Motor neuron (in vitro differentiated cells): ENCODE measurements around the gene CREBZF. TPM values are rescaled to one million over a fixed set of nuclear protein-coding genes. Genes with fewer than 3 reads are reported as not detected.
A peak's percentile ranks its signal among the peaks of the same experiment; 100 is the strongest.
"Not testable (repeated sequence)": the region's sequence is repeated elsewhere in the genome, so short reads cannot be mapped to it uniquely, and the experiment has no call there.

Experiments used
- ATAC-seq, 8 experiments: fragments of 200-7000 bp; cut with Tn5 transposase; replicated peaks in 6 of 8; 2 replicates each; pipeline ENCODE4 v1.8.0; 2021; ENCODE audit warnings: mild to moderate bottlenecking in 8 of 8, moderate library complexity in 8 of 8
- H3K27ac ChIP-seq, 2 donors: fragments of 250-450 bp; sonication (Bioruptor Pico); 2 replicates each; pipeline ENCODE4 v1.9.0; 2021; ENCODE audit warnings: antibody characterized with exemption in 2 of 2, mild to moderate bottlenecking in 2 of 2, moderate library complexity in 1 of 2
- H3K4me1 ChIP-seq, 2 donors: fragments of 250-450 bp; sonication (Bioruptor Pico); replicated peaks in 1 of 2; 2 replicates each; pipeline ENCODE4 v1.6.1; 2021; ENCODE audit warnings: antibody characterized with exemption in 2 of 2, mild to moderate bottlenecking in 2 of 2, moderate library complexity in 1 of 2
- H3K4me3 ChIP-seq, 5 donors: fragments of 250-450 bp; sonication (Bioruptor Pico); 2 replicates each; pipeline ENCODE4 v1.9.0; 2021; ENCODE audit warnings: antibody characterized with exemption in 5 of 5, mild to moderate bottlenecking in 5 of 5, moderate library complexity in 4 of 5
- WGBS, 10 experiments: fragments of 450-650 bp; shearing (Covaris generic); methylation state at CpG; one replicate each; pipeline ENCODE4 v1.0.0; 2022; 5-methylcytosine and 5-hydroxymethylcytosine counted together
- in situ Hi-C, 9 experiments: fragments of 400-800 bp; cut with MboI; loops; one replicate each; pipeline ENCODE4 v1.15.0; 2021; ENCODE audit warnings: low sequenced_read_pairs in 9 of 9, low pct_unique_long_range_greater_than_20kb in 2 of 9; ENCODE audit not compliant: unreplicated experiment in 9 of 9
- total RNA-seq, 8 experiments: library from RNA; unstranded; fragments of 300-600 nt; gene quantifications; 2 replicates each; pipeline versions ENCODE4 v1.2.3 to v1.2.4, GENCODE V29; 2022

CREBZF gene
- total RNA-seq, 8 experiments from 2014 or later, result 39.7 to 80.0 (median 47.7) TPM

GRCh38 chr11:85663080-85663752 is 1.7 kb downstream of the CREBZF start:
- in situ Hi-C loops, result no loop called here
- 0 to 8% (median 2%) methylated on average over 2 to 10 of the region's 10 CpGs for WGBS, 10 experiments

GRCh38 chr11:85661972-85662664 is 2.8 kb downstream of the CREBZF start:
- in situ Hi-C loops, result no loop called here
- Histone ChIP-seq H3K4me3 (peak overlapping the region; percentile 57 to 90 (median 77)), H3K4me1 (peaks cover 7 to 33% of the 10 kb centered on the region in 2 donors), H3K27ac (no peak overlapping the region)
- WGBS, 10 experiments, result 0 to 12% (median 3%) methylated on average over 2 to 4 of the region's 4 CpGs
- no peak for ATAC-seq

More at GRCh38 chr11:85663080-85663752, 1.7 kb downstream of the CREBZF start:
- ATAC-seq, result no peak
- Histone ChIP-seq H3K4me3 (peak overlapping the region; percentile 57 to 90 (median 77)), H3K27ac (peak overlapping the region; percentile 95 to 99), H3K4me1 (peaks cover 7 to 33% of the 10 kb centered on the region in 2 donors)

- H3K4me1 ChIP-seq, result peaks cover 2 to 26% of the 10 kb centered on the region in 2 donors
- 30 to 100% (median 97%) methylated on average over 1 of the region's 1 CpG; no CpG with 5 or more reads in 2 of the 10 experiments for WGBS, 10 experiments
- no peak overlapping the region for H3K4me3 ChIP-seq
- H3K27ac ChIP-seq, result no peak overlapping the region
- ATAC-seq, result no peak
- in situ Hi-C loops, result no loop called here
Measured at GRCh38 chr11:85658180-85658579, 6.7 kb downstream of the CREBZF start.

DNA sequence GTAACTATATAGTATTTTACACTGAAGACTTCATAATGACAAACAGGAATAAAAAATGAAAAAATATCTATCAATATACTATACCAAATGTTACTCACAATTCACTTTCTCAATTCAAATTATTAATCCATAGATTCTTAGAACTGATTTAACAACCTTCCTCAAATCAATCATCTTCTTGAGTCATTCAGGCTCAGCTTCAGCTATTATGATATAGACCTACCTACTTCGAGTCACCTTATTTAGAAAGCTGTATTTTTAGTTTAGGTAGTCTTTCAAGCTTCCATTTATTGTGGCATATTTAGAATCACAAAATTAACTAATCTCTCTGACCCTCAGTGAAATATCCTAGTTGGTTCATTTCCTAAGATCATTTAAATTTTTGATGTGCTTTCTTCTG is 8.2 kb downstream of the CREBZF start:
- ATAC-seq, result no peak
- H3K4me1 ChIP-seq, result peaks cover 2 to 26% of the 10 kb centered on the region in 2 donors
- no peak overlapping the region for H3K27ac ChIP-seq
- no peak overlapping the region for H3K4me3 ChIP-seq
- in situ Hi-C loops, result no loop called here
- 86 to 100% (median 90%) methylated on average over 1 of the region's 1 CpG; no CpG with 5 or more reads in 1 of the 10 experiments for WGBS, 10 experiments

DNA sequence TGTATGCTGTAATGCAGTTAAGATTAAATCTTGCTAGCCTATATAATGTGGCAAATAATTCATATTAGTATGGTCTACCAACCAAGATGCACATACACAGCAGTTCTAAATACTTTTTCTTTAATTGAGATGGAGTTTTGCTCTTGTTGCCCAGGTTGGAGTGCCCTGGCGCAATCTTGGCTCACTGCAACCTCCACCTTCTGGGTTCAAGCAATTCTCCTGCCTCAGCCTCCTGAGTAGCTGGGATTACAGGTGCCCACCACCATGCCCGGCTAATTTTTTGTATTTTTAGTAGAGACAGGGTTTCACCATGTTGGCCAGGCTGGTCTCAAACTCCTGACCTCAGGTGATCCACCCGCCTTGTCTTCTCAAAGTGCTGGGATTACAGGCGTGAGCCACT is 10.6 kb downstream of the CREBZF start:
- H3K27ac ChIP-seq, H3K4me1 ChIP-seq, H3K4me3 ChIP-seq, ATAC-seq, in situ Hi-C loops: not testable (repeated sequence)
- 100% methylated on average over 1 of the region's 4 CpGs; no CpG with 5 or more reads in 7 of the 10 experiments for WGBS, 10 experiments

- H3K4me1 ChIP-seq, result peaks cover 0 to 7% of the 10 kb centered on the region in 2 donors
- no peak overlapping the region for H3K27ac ChIP-seq
- ATAC-seq, result no peak
- no peak overlapping the region for H3K4me3 ChIP-seq
- in situ Hi-C loops, result no loop called here
- whole genome bisulfite sequencing, 10 experiments, result 63 to 92% (median 79%) methylated on average over 2 to 3 of the region's 3 CpGs
Measured at GRCh38 chr11:85652786-85653447, 12.0 kb downstream of the CREBZF start.

DNA sequence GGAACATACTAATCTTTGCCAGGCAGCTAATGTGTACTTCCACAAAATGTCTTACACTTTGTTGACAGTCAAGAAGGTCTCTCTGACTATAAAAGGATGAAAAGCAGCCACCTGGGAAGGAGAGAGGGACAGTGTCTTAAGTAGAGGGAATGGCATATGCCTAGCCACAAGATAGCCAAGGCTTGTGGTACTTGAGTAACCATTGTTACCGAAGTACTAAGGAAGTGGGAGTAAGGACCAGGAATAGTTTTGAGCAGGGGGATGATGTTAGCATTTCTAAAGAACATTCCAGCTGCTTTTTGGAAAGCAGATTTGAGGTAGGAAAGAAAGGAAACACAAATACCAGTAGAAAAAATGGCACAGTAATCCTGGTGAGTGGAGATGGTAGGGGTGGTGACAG is 13.8 kb downstream of the CREBZF start:
- WGBS, 10 experiments, result 70 to 100% (median 100%) methylated on average over 1 of the region's 1 CpG; no CpG with 5 or more reads in 1 of the 10 experiments
- in situ Hi-C loops, result no loop called here
- Histone ChIP-seq H3K27ac (no peak overlapping the region), H3K4me3 (no peak overlapping the region), H3K4me1 (peaks cover 0 to 13% of the 10 kb centered on the region in 2 donors)
- no peak for ATAC-seq

DNA sequence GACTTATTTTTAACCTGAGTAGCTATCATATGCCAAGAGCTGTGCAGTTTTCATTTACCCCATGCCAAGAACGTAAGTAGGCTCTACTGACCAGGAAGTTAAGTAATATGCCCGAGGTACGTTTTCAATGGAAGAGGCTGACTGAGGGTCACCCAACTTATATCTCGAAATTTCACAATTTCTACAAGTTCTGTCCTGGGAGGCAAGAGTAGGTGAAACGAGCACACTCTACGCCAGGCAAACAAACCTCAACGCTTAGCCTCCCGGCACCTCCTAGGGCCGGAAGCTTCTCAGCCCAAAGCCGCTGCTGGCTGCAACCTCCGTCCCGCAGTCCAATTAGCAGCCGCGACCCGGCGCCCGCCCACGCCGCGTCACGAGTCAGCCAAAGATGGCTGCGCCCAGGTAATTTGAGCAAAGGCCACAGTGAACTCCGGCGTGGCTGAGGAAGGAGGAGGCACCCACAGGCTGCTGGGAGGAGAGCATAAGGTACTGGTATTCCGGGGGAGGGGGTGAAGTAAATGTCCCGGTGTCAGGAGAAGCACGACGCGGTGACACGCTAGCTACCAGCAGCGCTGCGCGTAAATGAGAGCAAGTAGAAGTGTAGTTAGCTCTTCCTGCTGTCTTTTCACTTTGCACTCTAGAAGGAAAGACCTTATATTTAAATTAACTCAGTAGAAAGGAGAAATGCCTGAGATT is 17.2 kb downstream of the CREBZF start, which contains the start of gene TMEM126A:
Gene TMEM126A (plus strand): TSS at position 364 of the 696 bp plus-strand sequence. CDS start 2,289 bp downstream, outside the sequence.
- in situ Hi-C loops, result no loop called here
- 0 to 4% (median 0%) methylated on average over 1 to 22 of the region's 33 CpGs; no CpG with 5 or more reads in 2 of the 10 experiments for WGBS, 10 experiments
- peaks cover 0 to 13% of the 10 kb centered on the region in 2 donors for H3K4me1 ChIP-seq

DNA sequence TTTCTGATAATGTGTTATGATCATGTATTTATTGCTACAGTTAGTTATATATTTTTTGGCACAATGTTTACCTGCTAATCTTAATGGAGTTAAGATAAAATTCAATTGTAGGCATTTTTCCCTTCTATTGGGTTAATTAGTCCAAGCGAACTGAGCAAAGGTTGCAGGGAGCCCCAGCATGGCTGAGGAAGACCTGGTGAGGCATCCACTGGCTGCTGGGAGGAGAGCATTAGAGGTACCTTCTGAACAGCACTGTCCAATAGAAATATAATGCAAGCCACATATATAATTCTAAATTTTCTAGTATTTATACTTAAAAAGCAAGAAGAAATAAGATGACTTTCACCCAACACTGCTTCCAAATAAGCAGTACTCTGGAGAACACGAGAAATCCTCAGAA is 17.9 kb downstream of the CREBZF start:
- ATAC-seq, result no peak
- Histone ChIP-seq H3K4me3 (peak overlapping the region; percentile 48 to 57 (median 50)), H3K4me1 (peaks cover 0 to 13% of the 10 kb centered on the region in 2 donors), H3K27ac (peak overlapping the region; percentile 59 to 65)
- in situ Hi-C loops, result no loop called here
- WGBS, 10 experiments, result 0 to 83% (median 50%) methylated on average over 1 to 2 of the region's 2 CpGs; no CpG with 5 or more reads in 1 of the 10 experiments

More for the DNA sequence above, 17.2 kb downstream of the CREBZF start, which contains the start of gene TMEM126A:
- Histone ChIP-seq H3K27ac (peak within 1 kb of the TSS; percentile 59 to 65), H3K4me3 (peak within 1 kb of the TSS; percentile 48 to 57 (median 50))
- ATAC-seq, result peak; percentile 96 to 99 (median 97)

- in situ Hi-C loops, result no loop called here
- H3K4me1 ChIP-seq, result peaks cover 0 to 6% of the 10 kb centered on the region in 2 donors
- no peak overlapping the region for H3K4me3 ChIP-seq
- H3K27ac ChIP-seq, result no peak overlapping the region
- ATAC-seq, result no peak
- 17 to 90% (median 73%) methylated on average over 1 to 2 of the region's 2 CpGs; no CpG with 5 or more reads in 3 of the 10 experiments for WGBS, 10 experiments
Measured at GRCh38 chr11:85643191-85643614, 21.7 kb downstream of the CREBZF start.

DNA sequence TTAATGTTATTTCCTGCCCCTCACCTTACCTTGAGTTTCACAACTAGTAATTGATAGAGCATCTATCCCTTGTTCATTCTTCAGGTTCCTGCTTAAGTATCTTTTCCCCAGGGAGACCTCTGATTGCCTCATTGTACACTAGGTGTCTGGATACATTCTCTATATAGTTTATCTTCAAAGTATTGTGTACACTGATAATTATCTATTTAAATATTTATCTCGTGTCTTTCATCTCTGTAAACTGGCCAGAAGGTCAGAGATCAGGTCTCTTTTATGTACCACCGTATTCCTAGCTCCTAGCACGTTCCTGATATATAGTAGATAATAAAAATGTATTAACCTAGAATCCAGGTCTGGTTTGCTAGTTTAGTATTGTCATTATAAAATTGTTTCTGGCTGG is 30.2 kb downstream of the CREBZF start:
- 70 to 100% (median 96%) methylated on average over 1 to 3 of the region's 3 CpGs; no CpG with 5 or more reads in 2 of the 10 experiments for WGBS, 10 experiments
- Histone ChIP-seq H3K27ac (no peak overlapping the region), H3K4me1 (peaks cover 0 to 4% of the 10 kb centered on the region in 2 donors), H3K4me3 (no peak overlapping the region)
- ATAC-seq, result no peak
- in situ Hi-C loops, result no loop called here

GRCh38 chr11:85628771-85629341 is 36.1 kb downstream of the CREBZF start:
- in situ Hi-C loops, result no loop called here
- peaks cover 7 to 17% of the 10 kb centered on the region in 2 donors for H3K4me1 ChIP-seq
- H3K4me3 ChIP-seq, result peak overlapping the region; percentile 48 to 89 (median 67)
- ATAC-seq, result peak in 6 of 8 experiments; percentile 4 to 30 (median 10)
- 0 to 2% (median 0%) methylated on average over 4 to 13 of the region's 13 CpGs for WGBS, 10 experiments
- peak overlapping the region in 1 of 2 donors; percentile 51 for H3K27ac ChIP-seq
